ENCODE measurements around the gene IPO5. TPM values are rescaled to one million over a fixed set of nuclear protein-coding genes. Genes with fewer than 3 reads are reported as not detected.

The IPO5 gene
- total RNA-seq, 1 donor from 2014 or later: 152 TPM

DNA sequence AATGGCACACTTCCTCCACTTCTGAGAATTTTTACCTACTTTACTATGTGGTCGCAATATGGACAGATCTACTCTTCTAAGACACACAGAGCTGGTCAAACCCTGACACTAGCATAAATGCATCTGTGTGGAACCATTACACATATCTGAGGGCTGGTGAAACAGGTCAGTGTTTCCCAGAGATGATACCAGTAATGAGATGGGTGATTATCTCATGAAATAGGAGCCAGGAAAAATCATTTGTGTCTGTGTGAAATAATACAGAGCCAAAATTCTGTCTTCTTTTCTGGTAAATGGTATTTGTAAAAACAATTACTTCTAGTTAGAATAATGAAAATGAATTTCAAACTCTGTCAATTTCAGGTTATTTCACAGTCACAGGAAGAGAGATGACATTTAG, 117.8 kb downstream of the IPO5 start:
- POLR2A ChIA-PET: no interaction called here
- Mint-ChIP-seq H3K36me3 (ENCODE audit: low read depth) (no peaks in the 10 kb centered on the region), H3K4me3 (no peak overlapping the region), H3K4me1 (no peaks in the 10 kb centered on the region), H3K27me3 (no peaks in the 10 kb centered on the region), H3K9me3 (no peaks in the 10 kb centered on the region), H3K27ac (no peak overlapping the region)
- ATAC-seq (ENCODE audit: low read depth): no peak
- CTCF ChIA-PET: no interaction called here
- DNase-seq: no peak
- no peak for TF ChIP-seq CTCF (IDR thresholded peaks at IDR 0.05)
- intact Hi-C loops (cut with micrococcal nuclease): no loop called here

DNA sequence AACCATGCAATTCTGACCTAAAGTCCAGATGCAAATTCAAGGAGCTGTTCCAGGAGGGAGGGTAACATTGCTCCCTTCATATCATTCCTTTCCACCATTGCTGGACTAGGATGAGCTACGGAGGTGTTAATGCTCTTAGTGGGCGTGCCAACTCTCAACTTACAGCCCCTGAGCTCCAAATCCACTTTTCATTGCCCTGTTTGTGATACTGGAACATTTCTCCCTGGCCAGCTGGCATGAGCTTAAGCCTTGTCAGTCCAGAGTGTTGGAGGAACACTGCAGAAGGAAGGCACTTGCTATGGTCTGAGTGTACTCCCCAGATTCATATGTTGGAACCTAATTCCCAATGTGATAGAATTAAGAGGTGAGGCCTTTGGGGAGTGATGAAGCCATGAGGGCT, 119.0 kb downstream of the IPO5 start:
- Mint-ChIP-seq H3K4me1 (no peaks in the 10 kb centered on the region), H3K27ac (no peak overlapping the region), H3K36me3 (ENCODE audit: low read depth) (no peaks in the 10 kb centered on the region), H3K4me3 (no peak overlapping the region), H3K27me3 (no peaks in the 10 kb centered on the region), H3K9me3 (no peaks in the 10 kb centered on the region)
- DNase-seq: no peak
- ATAC-seq (ENCODE audit: low read depth): no peak
- POLR2A ChIA-PET: no interaction called here
- intact Hi-C loops (cut with micrococcal nuclease): no loop called here
- no peak for TF ChIP-seq CTCF (IDR thresholded peaks at IDR 0.05)
- CTCF ChIA-PET: no interaction called here

Other genes starting within 250 kb of the IPO5 start
- gene FARP1, start 189.4 kb downstream of the IPO5 start, total RNA-seq: 0.95 and 2.1 TPM in 2 replicates
- gene RNF113B, start 223.6 kb downstream of the IPO5 start, total RNA-seq: not detected in 2 replicates

Measured in activated B cell treated with CpG ODN at 0.5 μM for 24 hours (primary cell).